ENCODE measurements around the gene ROR1. TPM values are rescaled to one million over a fixed set of nuclear protein-coding genes. Genes with fewer than 3 reads are reported as not detected.

Gene ROR1
- total RNA-seq, 1 donor: 52.5 TPM

DNA sequence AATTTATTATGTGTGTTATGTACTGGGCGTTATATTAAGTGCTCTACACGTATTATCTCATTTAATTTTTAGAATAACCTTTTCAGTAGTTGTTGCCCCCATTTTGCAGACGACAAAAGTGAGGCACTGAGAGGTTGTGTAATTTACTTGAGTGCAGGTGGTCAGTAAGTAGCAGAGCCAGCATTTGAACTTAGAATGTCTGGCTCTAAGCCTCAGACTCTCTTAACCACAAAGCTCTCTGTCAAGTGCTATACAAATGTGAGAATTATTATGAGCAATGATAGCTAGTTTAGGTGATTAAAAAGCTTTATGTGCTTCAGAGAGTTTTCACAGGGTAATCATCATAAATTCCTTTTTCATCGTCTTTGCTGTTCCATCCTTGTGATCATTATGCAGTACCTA, 333.3 kb downstream of the ROR1 start:
- no peak overlapping the region for H3K27ac ChIP-seq (ENCODE audit: low read depth, low read length)
- H2AFZ ChIP-seq (ENCODE audit: low read length): no peak overlapping the region
- peaks cover 18% of the 10 kb centered on the region for H3K4me1 ChIP-seq (ENCODE audit: insufficient read depth, low read length)
- TF ChIP-seq, protein P1, sequence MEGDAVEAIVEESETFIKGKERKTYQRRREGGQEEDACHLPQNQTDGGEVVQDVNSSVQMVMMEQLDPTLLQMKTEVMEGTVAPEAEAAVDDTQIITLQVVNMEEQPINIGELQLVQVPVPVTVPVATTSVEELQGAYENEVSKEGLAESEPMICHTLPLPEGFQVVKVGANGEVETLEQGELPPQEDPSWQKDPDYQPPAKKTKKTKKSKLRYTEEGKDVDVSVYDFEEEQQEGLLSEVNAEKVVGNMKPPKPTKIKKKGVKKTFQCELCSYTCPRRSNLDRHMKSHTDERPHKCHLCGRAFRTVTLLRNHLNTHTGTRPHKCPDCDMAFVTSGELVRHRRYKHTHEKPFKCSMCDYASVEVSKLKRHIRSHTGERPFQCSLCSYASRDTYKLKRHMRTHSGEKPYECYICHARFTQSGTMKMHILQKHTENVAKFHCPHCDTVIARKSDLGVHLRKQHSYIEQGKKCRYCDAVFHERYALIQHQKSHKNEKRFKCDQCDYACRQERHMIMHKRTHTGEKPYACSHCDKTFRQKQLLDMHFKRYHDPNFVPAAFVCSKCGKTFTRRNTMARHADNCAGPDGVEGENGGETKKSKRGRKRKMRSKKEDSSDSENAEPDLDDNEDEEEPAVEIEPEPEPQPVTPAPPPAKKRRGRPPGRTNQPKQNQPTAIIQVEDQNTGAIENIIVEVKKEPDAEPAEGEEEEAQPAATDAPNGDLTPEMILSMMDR (IDR thresholded peaks at IDR 0.05; ENCODE audit: extremely low read depth, low read depth, low read length): no peak
- peaks cover 16% of the 10 kb centered on the region for H3K79me2 ChIP-seq (ENCODE audit: insufficient read depth, low read length)
- no peak overlapping the region for H3K4me2 ChIP-seq (ENCODE audit: insufficient read depth, low read length)
- no peaks in the 10 kb centered on the region for H3K9me3 ChIP-seq (ENCODE audit: low read depth, low read length)
- H4K20me1 ChIP-seq (ENCODE audit: insufficient read depth, low read length): no peaks in the 10 kb centered on the region
- H3K27me3 ChIP-seq (ENCODE audit: insufficient read depth, low read length): no peaks in the 10 kb centered on the region
- H3K4me3 ChIP-seq (ENCODE audit: insufficient read depth, low read length): no peak overlapping the region
- no peak for DNase-seq (ENCODE audit: insufficient read length, low spot score, missing footprints)
- H3K36me3 ChIP-seq (ENCODE audit: insufficient read depth, low read length): peaks cover 4% of the 10 kb centered on the region

DNA sequence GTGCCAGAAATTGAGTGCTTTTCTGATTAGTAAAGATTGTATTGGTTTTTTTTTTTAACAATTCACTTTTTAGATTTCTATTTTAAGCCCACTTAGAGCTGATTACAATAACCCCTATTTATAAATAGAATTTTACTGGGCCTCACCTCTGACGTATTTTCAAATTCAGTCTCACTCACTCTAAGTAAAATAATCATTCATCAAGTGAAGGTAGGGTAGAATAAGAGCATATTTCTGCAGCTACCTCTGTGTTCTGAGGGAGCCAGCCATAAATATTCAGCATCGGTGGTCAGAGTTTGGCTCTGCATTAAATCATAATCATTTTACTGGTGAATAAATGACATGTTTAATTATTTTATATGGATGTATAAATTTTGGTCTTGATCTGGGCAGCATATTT, 333.8 kb downstream of the ROR1 start:
- no peak overlapping the region for H3K4me3 ChIP-seq (ENCODE audit: insufficient read depth, low read length)
- no peak overlapping the region for H3K4me2 ChIP-seq (ENCODE audit: insufficient read depth, low read length)
- TF ChIP-seq, protein P1 (IDR thresholded peaks at IDR 0.05; ENCODE audit: extremely low read depth, low read depth, low read length): no peak
- no peak overlapping the region for H2AFZ ChIP-seq (ENCODE audit: low read length)
- H3K27ac ChIP-seq (ENCODE audit: low read depth, low read length): no peak overlapping the region
- H3K79me2 ChIP-seq (ENCODE audit: insufficient read depth, low read length): peaks cover 16% of the 10 kb centered on the region
- H3K4me1 ChIP-seq (ENCODE audit: insufficient read depth, low read length): peaks cover 23% of the 10 kb centered on the region
- DNase-seq (ENCODE audit: insufficient read length, low spot score, missing footprints): no peak
- H4K20me1 ChIP-seq (ENCODE audit: insufficient read depth, low read length): peaks cover 3% of the 10 kb centered on the region
- H3K27me3 ChIP-seq (ENCODE audit: insufficient read depth, low read length): no peaks in the 10 kb centered on the region
- H3K36me3 ChIP-seq (ENCODE audit: insufficient read depth, low read length): peaks cover 4% of the 10 kb centered on the region
- H3K9me3 ChIP-seq (ENCODE audit: low read depth, low read length): no peaks in the 10 kb centered on the region

DNA sequence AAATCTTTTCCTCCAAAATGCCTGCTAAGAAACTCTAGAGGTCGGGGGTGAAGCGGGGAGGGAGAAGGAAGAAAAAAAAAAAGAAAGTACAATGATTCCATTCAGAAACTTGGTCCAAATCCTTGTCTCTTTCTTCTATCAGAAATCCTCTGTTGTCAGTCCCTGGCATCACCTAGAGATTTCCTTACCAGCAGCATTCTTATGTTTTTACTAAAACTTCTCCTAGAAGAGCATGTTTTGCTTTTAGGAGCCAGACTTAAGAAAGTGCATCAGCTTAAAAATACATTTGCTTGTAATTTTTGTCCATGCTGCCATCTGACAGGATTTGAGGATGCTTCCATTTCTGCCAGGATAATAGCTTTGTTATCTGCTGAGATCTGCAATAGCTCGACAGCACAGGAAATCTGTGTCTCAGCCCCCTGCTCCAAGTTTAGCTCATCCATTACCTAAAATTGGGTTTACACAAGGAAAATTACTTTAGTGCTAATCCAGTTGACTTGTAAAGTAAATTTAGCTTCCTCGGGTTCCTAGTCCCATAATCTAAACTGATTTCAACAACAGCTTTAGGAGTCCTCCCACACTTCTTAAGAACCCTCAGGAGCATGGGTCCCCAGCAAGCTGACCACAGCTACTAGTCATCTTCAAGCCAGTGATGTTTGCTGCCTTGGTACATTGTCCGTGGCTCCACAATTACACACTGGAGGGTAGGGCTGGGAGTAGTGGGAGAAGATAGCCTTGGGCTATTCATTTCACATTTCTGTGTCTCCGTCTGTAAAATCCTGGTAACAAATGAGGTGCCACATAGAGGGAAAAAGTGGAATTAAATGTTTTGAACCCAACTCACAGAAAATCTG, 337.3 kb downstream of the ROR1 start:
- no peaks in the 10 kb centered on the region for H3K36me3 ChIP-seq (ENCODE audit: insufficient read depth, low read length)
- no peaks in the 10 kb centered on the region for H3K27me3 ChIP-seq (ENCODE audit: insufficient read depth, low read length)
- no peak overlapping the region for H3K4me3 ChIP-seq (ENCODE audit: insufficient read depth, low read length)
- peaks cover 31% of the 10 kb centered on the region for H3K4me1 ChIP-seq (ENCODE audit: insufficient read depth, low read length)
- DNase-seq (ENCODE audit: insufficient read length, low spot score, missing footprints): no peak
- no peak overlapping the region for H2AFZ ChIP-seq (ENCODE audit: low read length)
- peak overlapping the region; percentile 23 for H3K4me2 ChIP-seq (ENCODE audit: insufficient read depth, low read length)
- peak overlapping the region; percentile 49 for H3K27ac ChIP-seq (ENCODE audit: low read depth, low read length)
- H3K79me2 ChIP-seq (ENCODE audit: insufficient read depth, low read length): peaks cover 16% of the 10 kb centered on the region
- H3K9me3 ChIP-seq (ENCODE audit: low read depth, low read length): no peaks in the 10 kb centered on the region
- TF ChIP-seq, protein P1 (IDR thresholded peaks at IDR 0.05; ENCODE audit: extremely low read depth, low read depth, low read length): no peak
- H4K20me1 ChIP-seq (ENCODE audit: insufficient read depth, low read length): peaks cover 4% of the 10 kb centered on the region

DNA sequence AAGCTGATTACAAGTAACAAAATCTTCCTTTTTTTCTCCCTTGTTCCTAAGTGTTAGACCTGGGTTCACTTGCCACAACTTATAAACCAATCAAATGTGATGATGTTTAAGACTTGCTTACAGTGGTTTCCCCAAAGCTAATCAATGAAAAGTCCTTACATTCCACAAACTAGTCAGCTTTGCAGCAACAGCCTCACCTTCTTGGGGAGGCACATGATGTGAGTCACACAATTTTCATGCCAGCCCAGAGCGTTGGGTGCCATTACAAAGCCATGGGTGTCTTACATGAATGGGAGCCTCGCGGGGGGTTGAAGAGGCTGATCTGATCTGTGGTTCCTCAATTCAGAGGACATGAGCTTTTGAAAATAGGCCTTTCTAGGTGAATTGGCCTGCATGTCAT, 338.0 kb downstream of the ROR1 start:
- peak overlapping the region; percentile 49 for H3K27ac ChIP-seq (ENCODE audit: low read depth, low read length)
- peak overlapping the region; percentile 23 for H3K4me2 ChIP-seq (ENCODE audit: insufficient read depth, low read length)

More for the DNA sequence above, 338.0 kb downstream of the ROR1 start:
- no peaks in the 10 kb centered on the region for H3K27me3 ChIP-seq (ENCODE audit: insufficient read depth, low read length)
- peaks cover 14% of the 10 kb centered on the region for H3K79me2 ChIP-seq (ENCODE audit: insufficient read depth, low read length)
- no peaks in the 10 kb centered on the region for H3K36me3 ChIP-seq (ENCODE audit: insufficient read depth, low read length)
- H3K4me3 ChIP-seq (ENCODE audit: insufficient read depth, low read length): no peak overlapping the region
- H3K4me1 ChIP-seq (ENCODE audit: insufficient read depth, low read length): peaks cover 31% of the 10 kb centered on the region
- H4K20me1 ChIP-seq (ENCODE audit: insufficient read depth, low read length): peaks cover 4% of the 10 kb centered on the region
- DNase-seq (ENCODE audit: insufficient read length, low spot score, missing footprints): peak; percentile 17
- H3K9me3 ChIP-seq (ENCODE audit: low read depth, low read length): no peaks in the 10 kb centered on the region
- TF ChIP-seq, protein P1 (IDR thresholded peaks at IDR 0.05; ENCODE audit: extremely low read depth, low read depth, low read length): no peak
- H2AFZ ChIP-seq (ENCODE audit: low read length): no peak overlapping the region

All from osteoblast (primary cell).